Measurements from ENCODE around the gene KCNK2.

DNA sequence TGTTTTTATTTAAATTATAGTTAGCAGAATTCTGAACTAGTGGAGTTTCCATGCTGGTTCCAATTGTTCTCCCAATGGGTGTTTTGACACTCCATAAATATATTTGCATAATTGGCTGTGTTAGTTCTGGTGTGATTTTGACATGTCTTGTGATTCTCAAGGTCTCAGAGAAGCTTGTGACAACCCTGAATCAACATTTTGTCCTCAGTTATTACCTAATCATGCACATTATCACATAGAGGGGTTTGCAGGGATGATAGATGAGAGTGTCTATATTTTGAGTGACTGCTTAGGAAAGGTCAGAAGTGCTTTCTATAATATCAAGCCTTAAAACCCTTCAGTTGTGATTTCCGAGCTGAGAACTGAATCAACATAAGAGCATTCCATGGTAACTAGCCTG, 11.5 kb upstream of the KCNK2 start:
- TF ChIP-seq, protein P1, sequence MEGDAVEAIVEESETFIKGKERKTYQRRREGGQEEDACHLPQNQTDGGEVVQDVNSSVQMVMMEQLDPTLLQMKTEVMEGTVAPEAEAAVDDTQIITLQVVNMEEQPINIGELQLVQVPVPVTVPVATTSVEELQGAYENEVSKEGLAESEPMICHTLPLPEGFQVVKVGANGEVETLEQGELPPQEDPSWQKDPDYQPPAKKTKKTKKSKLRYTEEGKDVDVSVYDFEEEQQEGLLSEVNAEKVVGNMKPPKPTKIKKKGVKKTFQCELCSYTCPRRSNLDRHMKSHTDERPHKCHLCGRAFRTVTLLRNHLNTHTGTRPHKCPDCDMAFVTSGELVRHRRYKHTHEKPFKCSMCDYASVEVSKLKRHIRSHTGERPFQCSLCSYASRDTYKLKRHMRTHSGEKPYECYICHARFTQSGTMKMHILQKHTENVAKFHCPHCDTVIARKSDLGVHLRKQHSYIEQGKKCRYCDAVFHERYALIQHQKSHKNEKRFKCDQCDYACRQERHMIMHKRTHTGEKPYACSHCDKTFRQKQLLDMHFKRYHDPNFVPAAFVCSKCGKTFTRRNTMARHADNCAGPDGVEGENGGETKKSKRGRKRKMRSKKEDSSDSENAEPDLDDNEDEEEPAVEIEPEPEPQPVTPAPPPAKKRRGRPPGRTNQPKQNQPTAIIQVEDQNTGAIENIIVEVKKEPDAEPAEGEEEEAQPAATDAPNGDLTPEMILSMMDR (IDR thresholded peaks at IDR 0.05): no peak
- no peak for TF ChIP-seq EZH2 (IDR thresholded peaks at IDR 0.05)

Measured in neural progenitor cell (in vitro differentiated cells).